Caki2 (cell line): ENCODE measurements around the gene UBAC1. TPM values are rescaled to one million over a fixed set of nuclear protein-coding genes. Genes with fewer than 3 reads are reported as not detected.
"Not testable (repeated sequence)": the region's sequence is repeated elsewhere in the genome, so short reads cannot be mapped to it uniquely, and the experiment has no call there.

ENCODE experiments used
- DNase-seq: peaks from one replicate; pipeline ENCODE4 v3.0.0-alpha.2; 2015; ENCODE audit warnings: low read depth
- in situ Hi-C: cut with HindIII; loops from 2 replicates; pipeline ENCODE4 v1.10.0; 2016; ENCODE audit warnings: low sequenced_read_pairs, low pct_unique_long_range_greater_than_20kb, mixed read lengths
- total RNA-seq: library from RNA; depleted of rRNA; stranded (reverse); fragments of >200 nt; shearing (Covaris generic); gene quantifications from 2 replicates; pipeline ENCODE4 v1.2.3, GENCODE V29; 2014; ENCODE audit warnings: low replicate concordance

UBAC1 gene
- total RNA-seq, 1 experiment from 2014 or later: 72.0 TPM

- no peak for DNase-seq
- in situ Hi-C loops: no loop called here
Measured at GRCh38 chr9:135930446-135931345, 30.5 kb downstream of the UBAC1 start.

- in situ Hi-C loops: no loop called here
- DNase-seq: no peak
Measured at GRCh38 chr9:135929656-135930445, 31.3 kb downstream of the UBAC1 start.

DNA sequence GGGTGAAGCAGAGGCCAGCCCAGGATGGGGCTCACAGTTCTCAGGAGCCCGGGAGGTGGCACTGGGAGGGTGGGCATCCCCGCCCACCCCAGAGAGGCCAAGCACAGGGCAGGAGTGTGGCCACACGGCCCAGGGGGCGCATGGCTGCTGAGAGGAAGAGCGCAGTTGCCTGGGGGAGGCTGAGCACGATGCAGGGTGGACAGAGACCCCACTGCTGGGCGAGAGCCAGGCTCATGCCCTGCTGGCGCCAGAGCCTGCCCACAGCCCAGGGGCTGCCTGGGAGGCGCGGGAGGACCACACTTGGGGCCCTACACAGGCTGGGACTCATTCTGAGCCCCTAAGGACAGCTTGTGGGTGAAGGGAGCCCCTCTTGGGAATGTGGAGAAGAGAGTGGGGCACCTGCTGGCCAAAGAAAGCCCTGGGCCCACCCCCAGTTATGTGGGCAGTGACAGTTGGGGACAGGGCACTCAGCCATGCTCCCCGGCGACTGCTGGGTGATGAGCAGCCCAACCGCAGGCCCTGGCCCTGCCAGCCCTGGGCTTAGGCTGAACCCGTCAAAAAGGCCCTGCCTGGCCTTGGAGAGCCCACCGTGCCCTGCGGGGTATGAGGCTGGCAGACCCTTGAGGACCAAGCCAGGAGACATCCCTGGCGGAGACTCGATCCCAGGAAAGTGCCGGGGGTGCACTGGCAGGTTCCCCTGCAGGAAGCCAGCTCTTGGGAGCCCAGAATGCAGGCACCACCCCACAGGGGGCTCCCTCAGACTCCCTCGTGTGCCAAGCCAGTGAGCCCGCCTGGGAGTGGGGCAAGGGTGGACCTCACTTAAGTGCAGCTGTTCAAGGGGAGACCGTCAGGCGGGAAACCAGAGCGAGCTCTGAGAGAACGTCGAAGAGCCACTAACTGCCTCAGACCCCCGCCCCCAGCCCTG is 32.2 kb downstream of the UBAC1 start:
- no peak for DNase-seq
- in situ Hi-C loops: no loop called here

DNA sequence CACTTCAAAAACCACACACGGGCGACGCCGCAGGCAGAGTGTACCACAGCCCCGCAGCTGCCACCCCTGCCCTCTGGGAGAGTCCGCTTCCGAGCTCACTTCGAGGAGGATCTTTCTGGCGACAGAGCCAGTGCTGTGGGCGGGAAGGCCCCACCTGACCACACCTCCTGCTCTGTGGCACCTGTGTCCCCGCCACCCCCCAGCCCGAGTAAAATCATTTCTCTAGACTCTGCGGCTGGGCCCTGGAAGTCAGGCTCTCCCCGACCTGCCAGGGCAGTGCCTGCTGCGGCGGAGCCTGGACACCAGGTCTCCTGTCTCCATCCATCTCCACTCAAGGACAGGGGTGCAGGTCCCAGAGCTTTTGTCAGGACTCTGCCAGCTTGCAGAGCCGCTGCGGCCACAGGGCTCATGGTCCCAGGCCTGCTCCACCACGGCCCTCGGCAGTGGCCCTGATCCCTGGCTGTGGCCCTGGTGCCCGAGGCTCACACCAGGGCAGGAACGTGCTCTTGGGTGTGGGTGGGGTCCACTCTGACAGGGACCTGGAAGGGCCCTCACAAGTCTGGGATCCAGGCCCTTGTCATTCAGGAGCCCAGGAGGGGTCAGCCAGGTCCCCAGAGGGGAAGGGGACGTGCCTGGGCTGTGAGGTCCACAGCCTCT is 33.0 kb downstream of the UBAC1 start:
- in situ Hi-C loops: no loop called here
- no peak for DNase-seq

DNA sequence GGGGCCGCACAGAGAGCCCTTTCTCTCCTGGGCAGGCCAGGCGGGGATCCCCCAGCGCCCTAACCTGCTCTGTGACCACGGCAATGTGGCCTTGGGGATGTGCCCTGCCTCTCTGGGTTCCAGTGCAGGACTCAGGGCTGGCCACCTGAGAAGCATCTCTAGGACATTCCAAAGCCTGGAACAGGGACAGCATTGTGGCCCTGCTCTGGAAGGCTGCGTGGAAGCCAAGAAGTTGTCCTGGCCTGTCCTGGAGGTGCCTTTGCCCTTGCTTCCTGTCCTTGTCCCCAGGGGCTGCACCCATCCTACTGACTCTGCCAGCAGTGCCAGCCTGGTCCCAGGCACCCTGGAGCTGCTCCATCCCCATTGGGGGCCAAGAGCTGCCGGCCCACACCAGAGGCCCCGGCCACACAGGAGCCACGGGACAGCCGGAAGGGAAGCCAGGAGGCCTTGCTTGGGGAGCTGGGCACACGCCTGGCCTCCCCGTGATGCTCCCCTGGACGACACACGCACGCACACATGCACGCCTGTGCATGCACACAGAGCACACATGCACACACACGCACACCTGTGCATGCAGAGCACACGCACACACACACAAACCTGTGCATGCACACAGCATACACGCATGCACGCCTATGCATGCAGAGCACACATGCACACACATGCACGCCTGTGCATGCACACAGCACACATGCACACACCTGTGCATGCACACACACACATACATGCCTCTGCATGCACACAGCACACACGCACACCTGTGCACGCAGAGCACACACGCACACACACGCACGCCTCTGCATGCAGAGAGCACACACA is 33.8 kb downstream of the UBAC1 start:
- DNase-seq: no peak
- in situ Hi-C loops: no loop called here

GRCh38 chr9:135926402-135927194 is 34.6 kb downstream of the UBAC1 start:
- peak; percentile 95 for DNase-seq

GRCh38 chr9:135925496-135926133 is 35.6 kb downstream of the UBAC1 start:
- in situ Hi-C loops: no loop called here
- no peak for DNase-seq

More at GRCh38 chr9:135926402-135927194, 34.6 kb downstream of the UBAC1 start:
- in situ Hi-C loops: no loop called here

- in situ Hi-C loops: no loop called here
- no peak for DNase-seq
Measured at GRCh38 chr9:135924628-135925338, 36.4 kb downstream of the UBAC1 start.

GRCh38 chr9:135923508-135923907 is 37.7 kb downstream of the UBAC1 start:
- DNase-seq: no peak
- in situ Hi-C loops: no loop called here

- in situ Hi-C loops: no loop called here
- DNase-seq: no peak
Measured at GRCh38 chr9:135921749-135922310, 39.3 kb downstream of the UBAC1 start.

DNA sequence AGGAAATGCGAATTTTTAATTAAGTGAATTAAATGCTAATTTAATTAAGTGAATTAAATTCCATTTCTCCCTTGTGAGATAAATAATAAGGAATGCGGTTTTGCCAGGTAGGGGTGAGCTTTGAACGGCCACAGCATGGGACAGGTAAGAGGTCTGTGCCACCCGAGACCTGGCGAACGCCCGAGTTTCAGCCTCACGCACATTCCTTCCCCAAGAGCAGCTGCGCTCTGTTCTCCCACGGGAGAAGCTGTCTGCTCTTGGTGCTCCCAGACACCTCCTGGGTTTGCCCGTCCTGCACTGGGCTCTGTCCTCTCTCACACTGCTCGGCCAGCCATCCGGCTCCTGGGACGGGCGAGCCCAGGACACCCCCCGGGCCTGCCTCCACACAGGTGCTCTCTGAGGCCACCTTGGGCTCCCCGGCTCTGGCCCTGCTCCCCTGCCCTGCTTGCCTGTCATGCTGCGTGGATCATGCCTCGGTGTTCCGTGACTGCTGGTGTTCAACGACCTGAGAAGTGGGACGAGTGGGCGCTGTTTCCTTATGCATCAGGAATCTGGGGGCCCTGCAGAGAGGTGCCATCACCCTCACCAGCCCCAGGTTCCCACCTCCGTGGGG is 40.1 kb downstream of the UBAC1 start:
- in situ Hi-C loops: no loop called here
- no peak for DNase-seq

- in situ Hi-C loops: no loop called here
Measured at GRCh38 chr9:135920256-135920930, 40.8 kb downstream of the UBAC1 start.

GRCh38 chr9:135919318-135919890 is 41.8 kb downstream of the UBAC1 start:
- in situ Hi-C loops: no loop called here
- no peak for DNase-seq

More at GRCh38 chr9:135920256-135920930, 40.8 kb downstream of the UBAC1 start:
- DNase-seq: no peak

DNA sequence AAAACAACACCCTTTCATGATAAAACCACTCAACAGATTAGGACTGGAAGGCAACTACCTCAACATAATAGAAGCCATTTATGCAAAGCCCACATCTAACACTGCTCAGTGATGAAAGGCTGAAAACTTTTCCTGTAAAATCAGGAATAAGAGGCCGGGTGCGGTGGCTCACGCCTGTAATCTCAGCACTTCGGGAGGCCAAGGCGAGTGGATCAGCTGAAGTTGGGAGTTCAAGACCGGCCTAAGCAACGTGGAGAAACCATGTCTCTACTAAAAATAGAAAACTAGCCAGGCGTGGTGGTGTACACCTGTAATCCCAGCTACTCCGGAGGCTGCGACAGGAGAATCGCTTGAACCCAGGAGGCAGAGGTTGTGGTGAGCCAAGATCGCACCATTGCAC is 44.9 kb downstream of the UBAC1 start:
- in situ Hi-C loops, DNase-seq: not testable (repeated sequence)
